ENCODE data around the gene ZFP82. TPM values are rescaled to one million over a fixed set of nuclear protein-coding genes. Genes with fewer than 3 reads are reported as not detected.

ZFP82 gene
- total RNA-seq, result 53.7 TPM

DNA sequence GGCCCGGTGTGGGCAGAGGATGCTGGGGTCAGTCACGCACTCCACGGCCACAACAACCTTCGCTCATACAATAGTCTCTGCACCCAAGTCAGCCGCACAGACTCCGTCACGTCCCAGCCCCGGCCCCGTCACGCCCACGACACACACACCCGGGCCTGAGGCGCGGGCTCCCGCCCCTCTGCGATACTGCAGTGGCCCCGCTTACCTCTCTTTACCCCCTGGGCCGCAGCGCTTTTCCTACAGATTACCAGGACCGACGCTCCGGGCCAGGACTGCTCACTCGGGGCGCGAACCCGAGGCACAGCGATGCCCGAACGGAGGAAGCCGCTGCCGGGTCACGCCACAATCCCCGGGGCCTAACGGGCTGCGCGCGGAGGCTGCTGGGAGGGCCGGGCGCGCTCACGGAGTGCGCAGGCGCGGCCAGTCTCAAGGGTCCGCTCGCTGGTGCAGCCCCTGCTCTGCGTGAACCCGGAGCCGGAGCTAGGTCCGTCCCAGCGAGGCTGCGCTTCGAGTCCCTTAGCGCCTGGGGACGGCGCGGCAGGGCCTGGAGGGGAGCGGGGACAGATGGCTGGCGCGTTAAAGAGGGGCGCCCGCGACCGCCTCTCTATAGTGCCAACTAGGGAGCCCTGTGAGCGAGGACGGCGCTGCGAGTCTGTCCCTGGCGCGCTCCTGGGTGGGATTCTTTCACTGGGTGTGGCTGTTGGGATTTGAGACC lies at the start of gene ZFP82:
Gene ZFP82, minus strand, starts transcription at position 358 of the 715 bp plus-strand sequence. CDS start 8,855 bp downstream, outside the sequence.

GRCh38 chr19:36378625-36379509 lies 39.6 kb downstream of the ZFP82 start, which contains the start of gene ZFP14:
Gene ZFP14 (minus strand): TSS chr19:36379201. CDS start chr19:36367892, 11,309 bp downstream.

Other genes starting within 250 kb of the ZFP82 start
- gene ZNF565, start 204.0 kb downstream of the ZFP82 start, total RNA-seq, result 11.1 TPM
- gene ZNF146, start 203.5 kb downstream of the ZFP82 start, total RNA-seq, result 65.5 TPM
- gene ZFP14, start 39.4 kb downstream of the ZFP82 start, total RNA-seq, result 42.2 TPM
- gene ZNF566, start 70.9 kb upstream of the ZFP82 start, total RNA-seq, result 43.6 TPM
- gene ZNF260, start 109.6 kb upstream of the ZFP82 start, total RNA-seq, result 62.3 TPM
- gene ZNF529, start 154.6 kb upstream of the ZFP82 start, total RNA-seq, result 47.3 TPM
- gene ZNF382, start 186.7 kb upstream of the ZFP82 start, total RNA-seq, result 88.6 TPM
- 42.2 TPM for gene ZNF461, start 248.2 kb upstream of the ZFP82 start, total RNA-seq